SW480 (cell line): ENCODE results near the gene KLF18.
"Not testable (repeated sequence)": the region's sequence is repeated elsewhere in the genome, so short reads cannot be mapped to it uniquely, and the experiment has no call there.

Source experiments
- DNase-seq: peaks from one replicate; pipeline ENCODE4 v3.0.0-alpha.2; 2016; ENCODE audit warnings: low spot score

The KLF18 gene

DNA sequence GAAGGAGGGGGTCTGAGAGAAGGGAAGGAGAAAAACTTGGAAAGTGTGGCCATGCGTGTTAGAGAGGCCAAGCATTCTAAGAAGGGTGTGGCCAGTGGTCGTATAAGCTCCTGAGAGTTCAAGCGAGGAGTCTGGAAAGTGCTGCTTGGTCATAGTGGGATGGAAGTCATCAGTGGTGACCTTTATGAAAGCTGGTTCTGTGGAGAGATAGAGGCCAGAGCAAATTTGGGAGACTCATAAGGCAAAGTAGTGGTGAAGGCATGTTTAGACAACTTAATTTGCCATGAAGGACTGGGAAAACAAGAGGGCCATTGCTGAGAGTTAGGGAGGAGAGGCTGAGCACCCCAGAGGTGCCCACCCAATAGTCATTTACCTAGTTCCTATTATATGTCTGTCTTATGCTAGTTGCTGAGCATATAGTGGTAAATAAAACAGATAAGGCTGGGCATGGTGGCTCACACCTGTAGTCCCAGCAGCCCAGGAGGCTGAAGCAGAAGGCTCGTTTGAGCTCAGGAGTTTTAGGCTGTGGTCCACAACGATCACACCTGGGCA, 21.0 kb downstream of the KLF18 start:
- no peak for DNase-seq

DNA sequence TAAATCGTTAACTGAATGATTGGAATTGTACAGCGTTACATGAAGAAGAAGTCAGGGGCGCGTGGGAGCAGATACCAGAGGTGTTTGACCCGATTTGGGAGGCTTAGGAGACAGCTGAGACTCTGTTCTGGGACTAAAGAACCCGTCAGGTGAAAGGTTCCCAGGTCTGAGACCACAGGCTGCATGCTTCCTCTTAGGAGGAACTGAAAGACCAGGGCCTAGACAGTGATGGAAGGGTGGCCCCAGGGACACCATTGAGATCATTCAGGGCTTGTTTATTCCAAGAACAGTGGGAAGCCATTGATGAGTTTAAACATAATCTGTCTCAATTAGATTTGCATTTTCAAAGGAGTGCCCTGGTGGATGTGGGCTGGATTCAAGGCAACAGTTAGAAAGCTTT, 21.9 kb downstream of the KLF18 start:
- no peak for DNase-seq

DNA sequence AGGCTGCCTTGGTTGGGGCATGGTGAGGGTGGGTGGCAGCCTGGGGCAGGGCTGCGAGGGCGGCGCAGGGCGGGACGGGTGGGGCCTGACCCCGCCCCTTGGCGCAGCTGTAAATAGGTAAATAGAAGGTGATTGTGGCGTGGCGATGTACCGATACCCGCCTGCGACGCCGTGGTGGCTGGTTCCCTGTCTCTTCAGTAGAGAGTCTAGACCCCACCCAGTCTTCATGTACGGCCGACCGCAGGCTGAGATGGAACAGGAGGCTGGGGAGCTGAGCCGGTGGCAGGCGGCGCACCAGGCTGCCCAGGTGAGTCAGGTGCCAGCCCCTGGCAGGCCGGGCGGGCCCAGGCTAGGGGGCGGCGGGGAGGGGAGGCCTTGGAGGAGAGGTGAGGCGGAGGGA, 22.7 kb downstream of the KLF18 start, which contains the start of gene KLF17:
KLF17 (plus strand) TSS at position 140 of the 400 bp plus-strand sequence; CDS start at position 227, 87 bp downstream.
- no peak for DNase-seq

DNA sequence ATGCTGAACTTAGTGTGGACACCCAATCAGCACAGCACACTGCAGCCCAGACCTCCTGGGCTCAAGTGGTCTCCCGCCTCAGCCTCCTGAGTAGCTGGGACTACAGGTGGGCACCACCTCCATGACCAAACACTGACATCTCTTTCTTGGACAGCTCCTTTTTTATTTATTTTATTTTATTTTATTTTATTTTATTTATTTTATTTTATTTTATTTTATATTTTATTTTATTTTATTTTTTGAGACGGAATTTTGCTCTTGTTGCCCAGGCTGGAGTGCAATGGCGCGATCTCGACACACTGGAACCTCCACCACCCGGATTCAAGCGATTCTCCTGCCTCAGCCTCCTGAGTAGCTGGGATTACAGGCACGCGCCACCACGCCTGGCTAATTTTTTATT, 24.2 kb downstream of the KLF18 start:
- not testable (repeated sequence) for DNase-seq

DNA sequence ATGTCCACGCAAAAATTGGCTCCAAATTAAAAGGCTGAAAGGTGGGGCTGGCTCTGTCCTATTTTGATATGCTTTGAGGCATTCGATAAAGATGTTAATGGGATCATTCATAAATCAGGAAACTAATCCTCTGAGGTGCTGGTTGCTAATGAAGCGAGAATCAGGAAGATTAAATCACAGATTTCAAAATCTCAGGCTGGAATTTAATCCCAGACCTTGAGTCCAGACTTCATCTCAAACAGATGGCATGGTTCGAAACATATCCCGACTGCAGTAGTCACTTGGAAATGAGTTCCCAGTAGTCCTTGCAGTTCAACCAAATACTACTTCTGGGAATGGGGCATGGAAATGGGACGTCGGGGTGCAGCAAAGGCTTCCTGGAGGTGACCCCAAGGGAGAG, 27.3 kb downstream of the KLF18 start:
- DNase-seq = no peak

DNA sequence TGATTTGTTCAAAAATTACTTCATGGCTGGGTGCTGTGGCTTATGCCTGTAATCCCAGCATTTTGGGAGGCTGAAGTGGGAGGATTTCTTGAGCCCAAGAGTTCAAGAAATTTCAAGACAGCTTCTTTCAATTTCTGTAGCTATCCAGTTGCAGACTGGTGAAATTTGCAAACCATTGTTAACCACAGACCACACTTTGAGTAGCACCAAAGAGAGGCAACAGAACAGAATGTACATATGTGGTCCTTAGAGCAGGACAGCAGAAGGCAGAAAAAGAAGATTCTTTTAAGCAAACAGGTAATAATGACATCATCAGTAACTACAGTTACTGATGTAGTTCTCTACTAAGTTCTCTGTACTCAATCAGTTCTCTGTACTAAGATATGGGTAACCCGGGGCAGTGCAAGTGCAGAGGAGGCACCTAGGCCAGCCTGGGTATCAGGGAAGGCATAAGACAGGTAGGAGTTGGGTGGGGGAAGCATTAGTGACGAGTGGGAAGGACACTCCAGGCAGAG, 28.3 kb downstream of the KLF18 start:
- no peak for DNase-seq

DNA sequence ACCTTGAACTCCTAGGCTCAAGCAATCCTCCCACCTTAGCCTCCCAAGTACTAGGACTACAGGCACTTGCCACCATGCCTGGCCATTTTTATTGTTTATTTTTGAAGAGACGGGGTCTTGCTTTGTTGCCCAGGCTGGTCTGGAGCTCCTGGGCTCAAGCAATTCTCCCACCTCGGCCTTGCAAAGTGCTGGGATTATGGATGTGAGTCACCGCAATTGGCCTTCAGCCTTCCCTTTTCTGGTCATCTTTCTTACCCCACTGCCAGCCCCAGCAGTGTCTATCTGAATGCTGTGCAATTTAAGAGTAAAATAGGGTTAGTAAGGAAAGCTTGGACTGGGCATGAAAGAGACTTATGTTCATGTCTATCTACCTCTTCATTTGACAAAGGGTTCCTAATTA, 28.9 kb downstream of the KLF18 start:
- DNase-seq = no peak

DNA sequence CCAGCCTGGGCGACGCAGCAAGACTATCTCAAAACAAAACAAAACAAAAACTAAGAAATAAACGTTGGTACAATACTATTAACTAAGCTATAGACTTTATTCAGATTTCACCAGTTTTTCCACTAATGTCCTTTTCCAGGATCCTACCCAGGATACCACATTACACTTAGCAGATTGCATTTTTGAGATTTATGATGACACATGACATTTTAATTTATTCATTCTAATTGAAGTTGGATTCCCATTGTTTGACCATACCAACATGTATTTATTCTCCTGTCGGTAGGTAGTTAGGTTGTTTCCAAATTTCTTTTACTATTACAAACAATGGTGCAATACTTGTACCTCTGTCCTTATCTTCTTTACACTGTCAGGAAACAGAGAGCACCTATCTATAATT, 29.6 kb downstream of the KLF18 start:
- DNase-seq = no peak

DNA sequence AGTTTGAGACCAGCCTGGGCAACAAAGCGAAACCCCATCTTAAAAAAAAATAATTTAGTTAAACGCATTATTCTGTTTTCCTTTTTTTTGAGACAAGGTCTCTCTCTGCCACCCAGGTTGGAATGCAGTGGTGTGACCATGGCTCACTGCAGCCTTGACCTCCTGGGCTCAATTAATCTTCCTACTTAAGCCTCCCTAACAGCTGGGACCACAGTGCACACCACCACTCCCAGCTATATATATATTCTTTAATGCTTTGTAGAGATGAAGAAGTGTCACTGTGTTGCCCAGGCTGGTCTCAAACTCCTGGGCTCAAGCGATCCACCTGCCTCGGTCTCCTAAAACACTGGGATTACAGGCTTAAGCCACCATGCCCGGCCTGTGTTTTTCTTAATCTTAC, 30.5 kb downstream of the KLF18 start:
- no peak for DNase-seq

DNA sequence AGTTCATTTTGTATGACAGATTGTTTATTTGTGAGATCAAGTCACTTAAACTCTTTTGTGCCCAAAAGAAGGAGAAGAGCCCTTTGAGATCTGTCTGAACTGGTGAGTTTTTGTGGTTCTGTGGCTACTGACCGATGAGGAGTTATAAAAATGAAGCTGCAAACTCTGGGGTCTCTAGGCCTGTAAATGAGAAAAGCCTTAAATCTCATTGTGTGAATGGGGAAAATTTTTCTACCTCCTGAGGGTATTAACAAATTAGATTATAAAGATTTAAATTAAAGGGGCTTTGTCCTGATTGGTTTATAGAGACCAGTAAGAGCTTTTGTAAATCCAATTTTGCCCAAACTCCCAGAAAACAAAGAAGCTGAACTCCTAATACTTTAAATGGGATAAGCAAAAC, 32.5 kb downstream of the KLF18 start:
- DNase-seq = no peak

DNA sequence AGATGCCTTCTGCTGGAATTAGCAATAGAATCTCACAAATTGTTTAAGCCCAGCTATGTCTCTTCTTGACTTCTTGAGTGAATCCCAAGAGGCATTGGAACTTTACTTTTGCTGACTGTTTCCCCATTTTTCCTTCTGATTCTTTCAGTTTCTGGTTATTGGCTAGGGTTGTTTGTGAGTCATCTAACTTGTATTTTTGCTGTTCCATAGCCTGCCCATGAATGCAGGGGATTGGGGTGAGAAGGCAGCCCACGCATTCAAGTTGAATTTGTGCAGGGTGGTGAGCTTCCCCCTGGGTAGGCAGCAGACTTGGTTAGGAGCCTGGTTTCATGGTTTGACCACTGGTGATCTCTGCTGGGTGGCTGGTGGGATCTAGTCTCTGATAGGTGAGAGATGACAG, 33.2 kb downstream of the KLF18 start:
- DNase-seq = no peak

DNA sequence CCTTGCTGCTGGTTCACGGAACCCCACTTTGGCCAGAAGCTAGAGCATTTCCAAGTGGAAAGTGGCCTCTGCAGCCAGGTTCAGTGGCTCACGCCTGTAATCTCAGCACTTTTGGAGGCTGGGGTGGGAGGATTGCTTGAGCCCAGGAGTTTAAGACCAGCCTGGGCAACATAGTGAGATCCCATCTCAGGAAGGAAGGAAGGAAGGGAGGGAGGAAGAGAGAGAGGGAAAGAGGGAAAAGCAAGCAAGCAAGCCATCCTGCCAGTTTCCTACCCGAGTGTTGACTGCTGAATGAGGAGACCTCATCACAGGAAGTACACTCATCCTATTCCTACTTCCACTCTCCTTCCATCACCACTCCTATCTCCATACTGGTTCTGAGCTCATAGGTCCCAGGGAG, 35.6 kb downstream of the KLF18 start:
- no peak for DNase-seq

DNA sequence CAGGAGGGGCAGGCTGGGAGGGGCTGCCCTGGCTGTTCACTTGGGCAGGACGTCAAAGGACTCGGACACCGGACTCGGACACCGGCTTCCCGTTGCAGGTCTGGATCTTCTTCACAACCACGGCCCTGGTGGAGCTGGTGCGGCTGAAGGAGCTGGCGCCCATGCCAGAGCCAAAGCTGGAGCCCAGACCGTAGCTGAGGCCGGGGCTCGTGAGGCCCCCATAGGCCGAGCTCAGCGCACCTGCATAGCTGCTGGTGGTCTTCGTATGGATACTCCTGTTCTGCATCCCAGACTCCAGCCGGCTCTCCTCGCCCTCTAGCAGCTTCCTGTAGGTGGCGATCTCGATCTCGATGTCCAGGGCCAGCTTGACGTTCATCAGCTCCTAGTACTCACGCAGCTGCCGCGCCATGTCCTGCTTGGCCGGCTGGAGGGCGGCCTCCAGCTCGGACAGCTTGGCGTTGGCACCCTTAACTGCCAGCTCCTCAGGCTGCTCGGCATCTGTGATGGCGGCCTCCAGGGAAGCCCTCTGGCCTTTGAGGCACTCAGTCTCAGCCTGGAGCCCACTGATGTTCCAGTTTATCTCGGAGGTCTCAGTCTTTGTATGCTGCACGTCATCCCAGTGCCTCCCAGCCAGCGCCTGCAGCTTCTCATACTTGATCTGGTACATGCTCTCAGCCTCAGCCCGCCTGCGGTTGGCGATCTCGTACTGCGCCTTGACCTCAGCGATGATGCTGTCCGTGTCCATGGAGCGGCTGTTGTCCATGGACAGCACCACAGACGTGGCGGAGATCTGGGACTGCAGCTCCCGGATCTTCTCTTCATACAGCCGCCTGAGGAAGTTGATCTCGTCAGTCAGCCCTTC, 37.9 kb downstream of the KLF18 start:
- DNase-seq = no peak

DNA sequence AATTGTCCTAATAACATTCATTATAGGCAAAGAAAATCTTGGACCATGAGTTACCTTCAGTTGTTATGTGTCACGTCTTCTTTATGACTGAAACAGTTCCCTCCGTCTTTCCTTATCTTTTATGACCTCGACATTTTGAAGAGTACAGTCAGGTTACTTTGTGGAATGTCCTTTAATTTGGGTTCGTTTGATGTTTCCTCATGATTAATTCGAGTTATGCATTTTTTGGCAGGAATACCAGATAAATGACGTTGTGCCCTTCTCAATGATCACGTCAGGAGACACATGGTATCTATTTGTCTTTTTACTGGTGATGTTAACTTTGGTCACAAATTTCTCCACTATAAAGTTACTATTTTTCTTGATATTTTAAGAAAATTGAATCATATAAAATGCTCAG, 40.1 kb downstream of the KLF18 start:
- DNase-seq = no peak

DNA sequence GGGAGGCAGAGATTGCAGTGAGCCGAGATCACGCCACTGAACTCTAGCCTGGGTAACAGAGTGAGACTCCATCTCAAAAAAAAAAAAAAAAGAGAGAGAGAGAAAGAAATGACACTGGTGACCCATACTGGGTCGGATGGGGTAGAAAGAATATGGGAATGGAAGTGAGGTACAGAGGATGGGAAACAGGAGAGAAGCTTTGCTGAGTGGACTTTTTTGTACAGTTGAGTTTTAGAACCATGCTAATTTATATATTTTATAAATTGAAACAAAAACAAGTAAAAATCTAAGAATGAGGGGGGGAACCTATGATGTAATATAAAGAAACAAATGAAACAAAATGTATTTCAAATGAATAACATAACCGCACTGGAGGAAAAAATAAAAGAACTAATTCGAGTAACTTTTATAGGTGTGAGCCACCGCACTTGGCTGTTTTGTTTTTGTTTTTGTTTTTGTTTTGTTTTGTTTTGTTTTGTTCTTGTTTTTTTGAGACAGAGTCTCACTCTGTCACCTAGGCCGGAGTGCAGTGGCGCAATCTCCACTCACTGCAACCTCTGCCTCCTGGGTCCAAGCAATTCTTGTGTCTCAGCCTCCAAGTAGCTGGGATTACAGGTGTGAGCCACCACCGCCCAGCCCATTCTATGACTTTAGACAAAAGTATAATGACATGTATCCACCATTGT, 41.1 kb downstream of the KLF18 start:
- DNase-seq = no peak

DNA sequence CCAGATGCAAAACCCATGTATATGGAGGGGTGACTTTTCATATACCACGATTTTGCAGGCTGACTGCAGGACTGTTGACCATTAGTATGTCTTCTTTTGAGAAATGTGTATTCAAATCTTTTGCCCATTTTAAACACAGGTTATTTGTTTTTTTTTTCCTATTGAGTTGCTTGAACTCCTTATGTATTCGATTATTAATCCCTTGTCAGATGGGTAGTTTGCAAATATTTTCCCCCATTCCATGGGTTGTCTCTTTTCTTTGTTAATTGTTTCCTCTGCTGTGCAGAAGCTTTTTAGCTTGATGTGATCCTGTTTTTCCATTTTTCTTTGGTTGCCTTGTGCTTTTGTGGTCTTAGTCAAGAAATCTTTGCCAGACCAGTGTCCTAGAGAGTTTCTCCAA, 47.4 kb downstream of the KLF18 start:
- DNase-seq = no peak

DNA sequence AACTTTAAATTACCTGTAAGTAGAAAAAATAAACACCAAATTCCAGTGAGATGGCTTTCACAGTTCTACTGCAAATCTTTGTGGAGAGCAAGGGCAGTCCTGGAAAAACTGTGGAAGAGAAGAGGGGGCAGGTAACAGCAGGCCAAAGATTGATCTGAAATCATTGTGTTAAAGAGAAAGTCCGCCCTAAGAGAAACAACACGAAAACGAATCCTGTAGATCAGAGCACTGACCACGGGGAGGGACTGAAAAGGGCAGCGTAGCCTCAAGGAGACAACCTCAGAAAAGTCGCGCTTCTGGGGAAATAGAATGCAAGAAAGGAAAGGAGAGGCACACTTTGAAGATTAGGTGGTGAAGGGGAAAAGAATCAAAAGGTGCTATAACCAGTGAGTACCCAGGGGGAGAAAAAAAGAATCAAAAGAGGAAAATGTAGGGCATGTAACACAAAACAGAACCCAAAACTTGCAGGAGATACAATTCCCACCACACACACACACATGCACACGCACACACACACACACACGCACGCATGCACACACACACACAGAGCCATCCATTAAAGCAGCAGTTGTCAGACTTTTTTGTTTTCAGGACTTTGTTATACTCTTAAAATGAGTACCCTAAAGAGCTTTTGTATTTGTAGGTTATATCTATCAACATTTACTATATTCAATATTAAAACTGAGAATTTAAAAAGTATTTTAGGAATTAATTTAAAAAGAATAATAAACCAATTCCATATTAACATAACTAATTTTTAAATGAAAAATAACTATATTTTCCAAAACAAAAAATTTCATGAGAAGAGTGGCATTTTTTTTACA, 50.8 kb downstream of the KLF18 start:
- no peak for DNase-seq

DNA sequence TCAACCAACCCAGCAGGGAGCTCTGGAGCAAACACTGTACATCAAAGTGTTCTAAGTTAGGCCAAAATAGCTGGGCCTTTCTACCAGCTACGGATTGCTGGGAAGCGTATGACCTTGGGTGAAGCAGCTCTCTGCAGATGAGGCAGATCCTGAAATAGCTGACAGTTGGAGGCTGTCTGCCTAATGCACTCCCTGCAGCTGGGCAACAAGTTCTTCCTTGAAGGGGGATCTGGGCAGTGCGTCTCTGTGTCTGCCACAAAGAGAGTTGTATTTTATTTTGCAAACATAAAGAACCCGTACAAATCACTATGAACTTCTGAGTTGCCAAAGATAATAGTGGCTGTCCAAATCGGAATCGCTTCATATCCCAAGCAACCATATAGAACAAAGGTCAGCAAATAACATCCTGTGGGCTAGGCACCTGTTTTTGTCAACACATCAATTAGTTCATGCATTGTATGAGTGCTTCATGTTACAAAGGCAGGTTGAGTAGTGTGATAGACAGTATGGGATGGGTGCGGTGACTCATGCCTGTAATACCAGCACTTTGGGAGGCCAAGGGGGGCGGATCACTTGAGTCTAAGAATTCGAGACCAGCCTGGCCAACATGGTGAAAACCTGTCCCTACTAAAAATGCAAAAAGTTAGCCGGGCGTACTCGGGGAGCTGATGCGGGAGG, 51.9 kb downstream of the KLF18 start:
- DNase-seq = peak; percentile 95
